Naive B cell (primary cell): ENCODE measurements around the gene IZUMO4. TPM values are rescaled to one million over a fixed set of nuclear protein-coding genes. Genes with fewer than 3 reads are reported as not detected.
A peak's percentile ranks its signal among the peaks of the same experiment; 100 is the strongest.

Experiments used
- ATAC-seq, 2 donors: fragments of 150-1000 bp; cut with Tn5 transposase; 2 replicates each; pipeline ENCODE4 v1.10.0; 2021; ENCODE audit warnings: low read depth in 2 of 2, mild to moderate bottlenecking in 2 of 2, moderate library complexity in 2 of 2
- DNase-seq: peaks from one replicate; pipeline ENCODE4 v3.0.0; 2022
- H3K27ac Mint-ChIP-seq, 6 donors: one replicate each; pipeline ENCODE4 v1.8.0; 2020 to 2022; ENCODE audit warnings: mild to moderate bottlenecking in 6 of 6, mixed read lengths in 6 of 6, moderate library complexity in 5 of 6, inconsistent platforms in 2 of 6
- H3K27me3 Mint-ChIP-seq, 3 donors: one replicate each; pipeline ENCODE4 v1.8.0; 2021 to 2022; ENCODE audit warnings: mixed read lengths in 3 of 3, mild to moderate bottlenecking in 1 of 3
- H3K36me3 Mint-ChIP-seq, 2 donors: one replicate each; pipeline ENCODE4 v1.8.0; 2020 to 2022; ENCODE audit warnings: mixed read lengths in 2 of 2, inconsistent platforms in 1 of 2, mild to moderate bottlenecking in 1 of 2
- H3K4me1 Mint-ChIP-seq, 3 donors: one replicate each; pipeline ENCODE4 v1.8.0; 2020 to 2022; ENCODE audit warnings: mixed read lengths in 3 of 3, inconsistent platforms in 1 of 3, mild to moderate bottlenecking in 1 of 3, moderate library complexity in 1 of 3
- H3K4me3 Mint-ChIP-seq, 8 donors: one replicate each; pipeline ENCODE4 v1.8.0; 2020 to 2022; ENCODE audit warnings: mild to moderate bottlenecking in 8 of 8, mixed read lengths in 8 of 8, moderate library complexity in 8 of 8, inconsistent platforms in 2 of 8
- H3K9me3 Mint-ChIP-seq, 7 donors: one replicate each; pipeline ENCODE4 v1.8.0; 2020 to 2022; ENCODE audit warnings: mixed read lengths in 7 of 7, mild to moderate bottlenecking in 5 of 7, inconsistent platforms in 2 of 7, moderate library complexity in 1 of 7
- polyA plus RNA-seq, 6 donors: library from polyadenylated mRNA; unstranded; fragments of 300-500 nt; fragmentation: Illumina TruSeq; gene quantifications; one replicate each; pipeline ENCODE4 v1.2.3, GENCODE V29; 2021; ENCODE audit warnings: low read depth in 6 of 6

Gene IZUMO4
- 1 to 10 TPM in 1 of 6 donors, under 1 TPM in 5; 0.48 to 1.2 (median 0.85) TPM for polyA plus RNA-seq

GRCh38 chr19:2096480-2097202 is at the start of gene IZUMO4:
IZUMO4 (plus strand) TSS chr19:2096915; CDS start chr19:2096946, 31 bp downstream.
- ATAC-seq (peak; percentile 72 to 74), DNase-seq (peak; percentile 99)
- no peaks in the 10 kb centered on the region for H3K9me3 Mint-ChIP-seq
- peaks cover 0 to 6% of the 10 kb centered on the region in 2 donors for H3K36me3 Mint-ChIP-seq
- peak within 1 kb of the TSS; percentile 96 to 100 (median 98) for H3K4me3 Mint-ChIP-seq
- H3K27me3 Mint-ChIP-seq, result no peaks in the 10 kb centered on the region
- H3K27ac Mint-ChIP-seq, result peak within 1 kb of the TSS; percentile 99 to 100 (median 99)
- H3K4me1 Mint-ChIP-seq, result peaks cover 25 to 46% (median 40%) of the 10 kb centered on the region in 3 donors

- DNase-seq, result no peak
- Mint-ChIP-seq H3K4me1 (peaks cover 33 to 61% (median 48%) of the 10 kb centered on the region in 3 donors), H3K4me3 (peak overlapping the region in 5 of 8 donors; percentile 38 to 85 (median 63)), H3K36me3 (no peaks in the 10 kb centered on the region), H3K27me3 (no peaks in the 10 kb centered on the region), H3K9me3 (no peaks in the 10 kb centered on the region), H3K27ac (peak overlapping the region in 4 of 6 donors; percentile 62 to 98 (median 75))
- no peak for ATAC-seq
These were observed 49.7 kb upstream of the IZUMO4 start for GRCh38 chr19:2047076-2047448.

- DNase-seq (no peak), ATAC-seq (no peak)
- Mint-ChIP-seq H3K4me3 (peak overlapping the region in 5 of 8 donors; percentile 38 to 85 (median 63)), H3K9me3 (no peaks in the 10 kb centered on the region), H3K27me3 (no peaks in the 10 kb centered on the region), H3K36me3 (no peaks in the 10 kb centered on the region), H3K27ac (peak overlapping the region; percentile 57 to 98 (median 76)), H3K4me1 (peaks cover 34 to 61% (median 51%) of the 10 kb centered on the region in 3 donors)
These were observed 49.1 kb upstream of the IZUMO4 start for GRCh38 chr19:2047449-2048103.

- no peaks in the 10 kb centered on the region for H3K9me3 Mint-ChIP-seq
- no peaks in the 10 kb centered on the region for H3K36me3 Mint-ChIP-seq
- peak overlapping the region; percentile 57 to 95 (median 87) for H3K4me3 Mint-ChIP-seq
- H3K27ac Mint-ChIP-seq, result peak overlapping the region in 5 of 6 donors; percentile 62 to 99 (median 94)
- no peaks in the 10 kb centered on the region for H3K27me3 Mint-ChIP-seq
- peaks cover 33 to 60% (median 51%) of the 10 kb centered on the region in 3 donors for H3K4me1 Mint-ChIP-seq
- ATAC-seq (no peak), DNase-seq (no peak)
These were observed 48.4 kb upstream of the IZUMO4 start for GRCh38 chr19:2048104-2048958.

GRCh38 chr19:2048959-2049740 is 47.6 kb upstream of the IZUMO4 start:
- peak overlapping the region; percentile 96 to 99 (median 98) for H3K27ac Mint-ChIP-seq
- H3K36me3 Mint-ChIP-seq, result no peaks in the 10 kb centered on the region

GRCh38 chr19:2049741-2050348 is 46.9 kb upstream of the IZUMO4 start:
- ATAC-seq, result peak; percentile 40
- Mint-ChIP-seq H3K4me3 (peak overlapping the region; percentile 85 to 96 (median 92)), H3K9me3 (no peaks in the 10 kb centered on the region), H3K27ac (peak overlapping the region; percentile 96 to 99 (median 98)), H3K36me3 (no peaks in the 10 kb centered on the region), H3K4me1 (peaks cover 31 to 55% (median 52%) of the 10 kb centered on the region in 3 donors), H3K27me3 (no peaks in the 10 kb centered on the region)
- peak; percentile 90 for DNase-seq

More at GRCh38 chr19:2048959-2049740, 47.6 kb upstream of the IZUMO4 start:
- H3K4me3 Mint-ChIP-seq, result peak overlapping the region; percentile 85 to 96 (median 92)
- DNase-seq (no peak), ATAC-seq (no peak)
- H3K27me3 Mint-ChIP-seq, result no peaks in the 10 kb centered on the region
- peaks cover 30 to 55% (median 51%) of the 10 kb centered on the region in 3 donors for H3K4me1 Mint-ChIP-seq
- no peaks in the 10 kb centered on the region for H3K9me3 Mint-ChIP-seq

- no peaks in the 10 kb centered on the region for H3K9me3 Mint-ChIP-seq
- peak in 1 of 2 donors; percentile 2 for ATAC-seq
- peak overlapping the region; percentile 96 to 99 (median 98) for H3K27ac Mint-ChIP-seq
- DNase-seq, result no peak
- H3K27me3 Mint-ChIP-seq, result no peaks in the 10 kb centered on the region
- H3K4me1 Mint-ChIP-seq, result peaks cover 32 to 57% (median 54%) of the 10 kb centered on the region in 3 donors
- peak overlapping the region; percentile 85 to 96 (median 92) for H3K4me3 Mint-ChIP-seq
- no peaks in the 10 kb centered on the region for H3K36me3 Mint-ChIP-seq
These were observed 46.2 kb upstream of the IZUMO4 start for GRCh38 chr19:2050349-2050990.

GRCh38 chr19:2050991-2051772 is 45.5 kb upstream of the IZUMO4 start, which contains the start of gene MKNK2:
MKNK2 (minus strand) TSS chr19:2051244; CDS start chr19:2050851, 393 bp downstream.
- H3K9me3 Mint-ChIP-seq, result no peaks in the 10 kb centered on the region
- H3K4me3 Mint-ChIP-seq, result peak within 1 kb of the TSS; percentile 85 to 96 (median 92)
- DNase-seq (peak; percentile 96), ATAC-seq (peak; percentile 43 to 57)
- H3K4me1 Mint-ChIP-seq, result peaks cover 35 to 58% (median 57%) of the 10 kb centered on the region in 3 donors
- H3K27me3 Mint-ChIP-seq, result no peaks in the 10 kb centered on the region
- H3K36me3 Mint-ChIP-seq, result no peaks in the 10 kb centered on the region
- peak within 1 kb of the TSS; percentile 98 to 99 (median 99) for H3K27ac Mint-ChIP-seq

- H3K36me3 Mint-ChIP-seq, result no peaks in the 10 kb centered on the region
- peaks cover 42 to 63% (median 55%) of the 10 kb centered on the region in 3 donors for H3K4me1 Mint-ChIP-seq
- DNase-seq (peak; percentile 83), ATAC-seq (peak; percentile 39 to 46)
- H3K27me3 Mint-ChIP-seq, result no peaks in the 10 kb centered on the region
- no peaks in the 10 kb centered on the region for H3K9me3 Mint-ChIP-seq
- H3K4me3 Mint-ChIP-seq, result peak overlapping the region; percentile 73 to 93 (median 84)
- peak overlapping the region; percentile 98 to 99 (median 99) for H3K27ac Mint-ChIP-seq
These were observed 44.7 kb upstream of the IZUMO4 start for GRCh38 chr19:2051773-2052704.

- peak overlapping the region; percentile 77 to 99 (median 98) for H3K27ac Mint-ChIP-seq
- DNase-seq (no peak), ATAC-seq (no peak)
- H3K36me3 Mint-ChIP-seq, result no peaks in the 10 kb centered on the region
- no peaks in the 10 kb centered on the region for H3K27me3 Mint-ChIP-seq
- H3K4me3 Mint-ChIP-seq, result peak overlapping the region in 5 of 8 donors; percentile 29 to 79 (median 52)
- H3K9me3 Mint-ChIP-seq, result no peaks in the 10 kb centered on the region
- H3K4me1 Mint-ChIP-seq, result peaks cover 43 to 61% (median 60%) of the 10 kb centered on the region in 3 donors
These were observed 42.9 kb upstream of the IZUMO4 start for GRCh38 chr19:2053601-2054389.
